Mucosa of descending colon (tissue), 3 donors: ENCODE measurements around the gene COL25A1. TPM values are rescaled to one million over a fixed set of nuclear protein-coding genes. Genes with fewer than 3 reads are reported as not detected.

Source experiments
- ATAC-seq: fragments of 200-7000 bp; cut with Tn5 transposase; one replicate; pipeline ENCODE4 v1.9.1; 2020; ENCODE audit warnings: mild to moderate bottlenecking, moderate library complexity
- DNase-seq, 3 donors: peaks; one replicate each; pipeline ENCODE4 v3.0.0-alpha.2; 2020
- H3K36me3 ChIP-seq: fragments of 200-600 bp; one replicate; pipeline ENCODE4 v1.8.0; 2021; ENCODE audit warnings: low read depth, mild to moderate bottlenecking
- H3K4me1 ChIP-seq: fragments of 200-600 bp; one replicate; pipeline ENCODE4 v1.8.0; 2021; ENCODE audit warnings: low read depth, mild to moderate bottlenecking
- H3K4me3 ChIP-seq: fragments of 200-600 bp; one replicate; pipeline ENCODE4 v1.8.0; 2021; ENCODE audit warnings: mild to moderate bottlenecking
- H3K9me3 ChIP-seq: fragments of 200-600 bp; one replicate; pipeline ENCODE4 v1.8.0; 2021; ENCODE audit warnings: mild to moderate bottlenecking
- CTCF ChIP-seq: fragments of 200-600 bp; IDR thresholded peaks from one replicate; pipeline ENCODE4 v1.8.0; 2022; ENCODE audit warnings: antibody characterized with exemption, mild to moderate bottlenecking
- intact Hi-C, 2 donors: fragments of 100-400 bp; cut with DNase I in 1 of 2; cut with micrococcal nuclease in 1 of 2; formaldehyde crosslinking; loops; one replicate each; pipeline versions ENCODE4 v1.11.0 to v1.11.1; 2022; cut with DNase I, micrococcal nuclease
- total RNA-seq, 3 donors: library from RNA; stranded (reverse); fragmentation: NEBNext Ultra II Directional in 2 of 3; extraction: Animal tissue kit (Norgen Biotek cat#: 25700) in 2 of 3; gene quantifications; one replicate each; pipeline versions ENCODE4 v1.2.1 to v1.2.4, GENCODE V29; 2021 to 2023
- donor health status: DM: no; HTN: no; CAD: no; lungs with moderate emphysema.
- donor health status: DM: no; HTN: no; CAD: no.
- donor health status: DM: no; HTN: yes; CAD: no.

The COL25A1 gene
- total RNA-seq, 3 donors from 2014 or later, result 0.12 to 0.35 (median 0.14) TPM

GRCh38 chr4:109278594-109279031 is 23.8 kb downstream of the COL25A1 start:
- no peak overlapping the region for H3K4me3 ChIP-seq
- H3K36me3 ChIP-seq, result no peaks in the 10 kb centered on the region
- DNase-seq (no peak), ATAC-seq (no peak)
- intact Hi-C loops, result no loop called here
- no peak for TF ChIP-seq CTCF
- H3K4me1 ChIP-seq, result no peaks in the 10 kb centered on the region
- H3K9me3 ChIP-seq, result no peaks in the 10 kb centered on the region

DNA sequence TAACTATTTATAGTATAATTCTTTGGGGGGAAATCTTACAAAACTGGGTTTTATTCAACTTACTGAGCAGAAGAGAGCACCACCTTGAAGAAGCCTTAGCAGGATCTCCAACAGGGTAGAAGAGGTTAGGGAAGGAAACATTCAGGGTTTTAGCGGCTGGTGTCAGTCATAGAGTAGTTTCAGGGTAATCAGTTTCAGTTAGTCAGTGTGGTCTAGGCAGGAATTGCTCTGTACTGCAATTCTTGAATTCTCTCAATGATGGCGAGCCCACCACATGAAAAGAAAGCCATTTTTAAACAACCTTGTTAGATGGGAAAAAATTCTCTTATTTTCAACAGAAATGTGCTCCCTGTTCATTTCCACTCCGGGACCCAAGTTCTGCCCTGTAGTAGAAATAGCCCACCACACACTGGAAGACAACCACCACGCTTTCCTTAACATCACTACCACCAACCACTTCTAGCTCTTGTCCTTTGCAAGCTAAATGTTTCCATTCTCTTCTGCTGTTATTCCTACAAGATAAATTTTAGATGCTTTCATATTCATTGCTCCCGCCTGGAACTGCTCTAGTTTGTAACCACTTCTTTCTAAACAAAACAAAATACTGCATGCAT is 25.9 kb downstream of the COL25A1 start:
- TF ChIP-seq CTCF, result no peak
- Histone ChIP-seq H3K4me3 (no peak overlapping the region), H3K36me3 (no peaks in the 10 kb centered on the region), H3K4me1 (no peaks in the 10 kb centered on the region), H3K9me3 (no peaks in the 10 kb centered on the region)
- no peak for ATAC-seq
- intact Hi-C loops, result no loop called here
- no peak for DNase-seq

DNA sequence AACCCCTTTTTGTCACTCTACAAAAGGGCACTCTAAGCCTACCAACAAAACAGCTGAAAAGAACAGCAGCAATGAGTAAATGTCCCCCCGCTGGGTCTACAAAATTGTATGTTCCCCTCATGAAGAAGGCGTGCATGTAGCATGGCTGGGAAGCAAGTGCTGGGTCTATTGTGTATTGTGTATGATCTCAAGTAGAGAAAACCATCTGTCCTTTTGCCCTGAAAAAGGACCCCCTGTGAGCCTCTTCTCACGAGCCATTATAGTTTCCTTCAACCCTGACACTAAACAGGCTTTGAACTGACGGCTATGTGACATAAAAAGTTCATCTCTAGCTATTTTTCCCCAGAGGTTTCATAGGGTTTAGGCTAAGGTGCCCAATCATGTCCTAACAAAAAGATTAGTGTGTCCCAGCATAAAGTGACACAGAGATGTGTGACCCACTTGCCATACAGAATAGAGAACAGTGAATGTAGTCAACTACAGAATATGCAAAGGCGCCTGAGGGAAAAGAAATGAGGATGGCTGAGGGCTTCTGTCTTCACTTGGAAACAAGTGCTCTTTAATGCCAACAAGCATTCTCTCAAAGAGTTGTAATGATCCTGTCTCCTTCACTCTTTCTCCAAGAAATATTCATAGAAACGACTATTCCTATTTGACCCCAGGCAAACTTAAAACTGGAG is 27.3 kb downstream of the COL25A1 start:
- ATAC-seq, result no peak
- intact Hi-C loops, result no loop called here
- Histone ChIP-seq H3K4me3 (no peak overlapping the region), H3K9me3 (no peaks in the 10 kb centered on the region), H3K4me1 (no peaks in the 10 kb centered on the region), H3K36me3 (no peaks in the 10 kb centered on the region)
- no peak for TF ChIP-seq CTCF
- DNase-seq, result no peak

DNA sequence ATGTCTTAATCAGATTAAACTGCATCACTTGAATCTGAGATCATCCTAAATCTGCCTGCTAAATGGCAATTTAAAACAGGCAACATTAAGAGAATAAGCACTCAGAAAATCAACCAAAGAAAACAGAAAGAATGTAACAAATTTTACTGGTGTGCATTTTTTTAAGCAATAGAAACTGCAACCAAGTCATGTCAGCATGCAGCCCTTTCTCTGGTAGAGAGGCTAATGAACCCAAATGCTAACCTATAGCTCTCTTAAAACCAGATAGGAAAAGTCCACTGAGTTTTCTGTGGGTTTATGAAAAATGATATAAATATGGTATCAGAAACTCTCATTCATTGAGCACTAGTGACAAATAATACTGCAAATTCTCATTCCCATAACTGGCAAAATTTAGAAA is 35.6 kb downstream of the COL25A1 start:
- no peaks in the 10 kb centered on the region for H3K36me3 ChIP-seq
- TF ChIP-seq CTCF, result no peak
- no peaks in the 10 kb centered on the region for H3K9me3 ChIP-seq
- intact Hi-C loops, result no loop called here
- H3K4me1 ChIP-seq, result no peaks in the 10 kb centered on the region
- no peak overlapping the region for H3K4me3 ChIP-seq
- ATAC-seq (no peak), DNase-seq (no peak)

DNA sequence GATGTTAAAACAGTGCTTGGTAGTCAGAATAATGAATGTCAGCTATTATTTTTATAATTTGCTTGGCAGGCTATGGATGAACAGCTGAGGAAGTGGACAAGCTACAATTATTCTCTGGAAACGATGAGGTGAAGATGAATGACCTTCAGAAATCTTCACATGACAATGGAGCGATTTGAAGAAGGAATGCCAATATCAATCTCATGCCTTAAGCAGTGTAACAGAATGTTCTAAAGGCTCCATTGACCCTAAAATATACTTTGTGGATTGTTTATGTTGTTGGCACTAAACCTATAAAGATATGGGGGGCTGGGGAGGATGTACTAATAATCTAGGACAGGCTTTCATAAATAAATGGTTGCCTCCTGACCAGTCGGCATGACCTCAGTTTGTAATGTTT is 36.2 kb downstream of the COL25A1 start:
- H3K4me3 ChIP-seq, result no peak overlapping the region
- H3K36me3 ChIP-seq, result no peaks in the 10 kb centered on the region
- ATAC-seq (no peak), DNase-seq (no peak)
- H3K9me3 ChIP-seq, result no peaks in the 10 kb centered on the region
- H3K4me1 ChIP-seq, result no peaks in the 10 kb centered on the region
- intact Hi-C loops, result no loop called here
- TF ChIP-seq CTCF, result no peak
